OCI-LY3 (cell line): ENCODE data around the gene TLL2.

Experiments
- CTCF ChIP-seq: fragments of 200-600, 300-600 bp; sonication (generic); IDR thresholded peaks from 2 replicates; pipeline ENCODE4 v1.5.1; 2014; ENCODE audit warnings: antibody characterized with exemption, low read length, low read depth
- EZH2phosphoT487 ChIP-seq: fragments of 200-600 bp; shearing (Covaris generic); IDR thresholded peaks from 2 replicates; pipeline ENCODE4 v1.6.1; 2018; ENCODE audit warnings: antibody characterized with exemption, mixed run types, low read depth

DNA sequence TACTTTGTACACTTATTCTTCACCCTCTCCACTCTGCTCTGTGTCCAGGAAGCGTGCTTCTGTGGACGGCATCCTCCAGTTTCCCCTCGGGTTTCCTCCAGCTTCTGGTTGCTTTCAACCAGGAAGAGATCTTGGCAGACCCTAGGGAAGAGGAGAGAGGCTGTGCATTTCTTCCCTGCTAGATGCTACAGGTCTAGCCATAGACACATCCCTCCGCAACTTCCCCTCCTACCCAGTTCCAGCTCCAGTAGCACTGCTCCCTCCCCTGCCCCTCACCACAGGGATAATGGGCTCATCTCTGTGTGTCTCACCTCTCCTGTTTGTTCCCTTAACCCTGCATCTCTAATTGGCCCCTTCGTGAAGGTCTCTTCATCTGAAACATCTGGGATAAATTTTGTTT lies 16.3 kb downstream of the TLL2 start:
- TF ChIP-seq CTCF (no peak), EZH2phosphoT487 (no peak)
